BLaER1 treated with 17β-estradiol and CSF1 and Interleukin-3, amounts not matched to agents 10 nM and 100 nM (cell line): Measurements from ENCODE around the gene PWWP2A.

ENCODE experiments used
- H3K27ac ChIP-seq, 11 experiments: shearing (Covaris generic); formaldehyde crosslinking; 2 replicates each; pipeline ENCODE4 v1.8.1; 2022
- H3K27me3 ChIP-seq, 11 experiments: shearing (Covaris generic); formaldehyde crosslinking; 2 replicates each; pipeline ENCODE4 v1.8.1; 2022
- H3K36me3 ChIP-seq, 11 experiments: shearing (Covaris generic); formaldehyde crosslinking; 2 replicates each; pipeline ENCODE4 v1.8.1; 2022
- H3K4me1 ChIP-seq, 10 experiments: shearing (Covaris generic); formaldehyde crosslinking; 2 replicates each; pipeline ENCODE4 v1.8.1; 2022
- H3K4me2 ChIP-seq, 11 experiments: shearing (Covaris generic); formaldehyde crosslinking; 2 replicates each; pipeline ENCODE4 v1.8.1; 2022
- H3K4me3 ChIP-seq, 10 experiments: shearing (Covaris generic); formaldehyde crosslinking; 2 replicates each; pipeline ENCODE4 v1.8.1; 2022
- H3K9ac ChIP-seq, 11 experiments: shearing (Covaris generic); formaldehyde crosslinking; 2 replicates each; pipeline ENCODE4 v1.8.1; 2022
- H3K9me3 ChIP-seq, 11 experiments: shearing (Covaris generic); formaldehyde crosslinking; replicated peaks in 1 of 11; 2 replicates each; pipeline ENCODE4 v1.8.1; 2022
- H4K20me1 ChIP-seq, 11 experiments: shearing (Covaris generic); formaldehyde crosslinking; 2 replicates each; pipeline ENCODE4 v1.8.1; 2022
- Cebpa-rat ChIP-seq, 11 experiments: shearing (Covaris generic); IDR thresholded peaks; 2 replicates each; pipeline ENCODE4 v1.8.1; 2022

The PWWP2A gene

GRCh38 chr5:160116991-160117390, 2.3 kb downstream of the PWWP2A start:
- Histone ChIP-seq H3K9ac (peak overlapping the region in 4 of 11 experiments; percentile 52 to 98 (median 92); a peak in 4 of 22 replicates), H3K4me3 (peak overlapping the region in 8 of 10 experiments; percentile 85 to 99 (median 95); a peak in 13 of 20 replicates), H3K4me1 (peaks cover 12 to 61% (median 22%) of the 10 kb centered on the region in 10 experiments), H3K4me2 (peak overlapping the region; percentile 65 to 89 (median 87); a peak in 19 of 22 replicates), H3K36me3 (peaks cover 43 to 59% (median 57%) of the 10 kb centered on the region in 11 experiments), H4K20me1 (peaks cover 0 to 59% (median 18%) of the 10 kb centered on the region in 11 experiments; a peak in 16 of 22 replicates), H3K27me3 (no peaks in the 10 kb centered on the region), H3K9me3 (peaks cover 0 to 17% (median 8%) of the 10 kb centered on the region in 11 experiments; a peak in 17 of 22 replicates), H3K27ac (no peak overlapping the region)
- TF ChIP-seq Cebpa-rat (IDR thresholded peaks at IDR 0.05) = no peak

- peaks cover 42 to 96% (median 85%) of the 10 kb centered on the region in 11 experiments for H3K36me3 ChIP-seq
- H3K4me1 ChIP-seq = peaks cover 3 to 94% (median 36%) of the 10 kb centered on the region in 10 experiments; a peak in 18 of 20 replicates
- no peak overlapping the region for H3K4me3 ChIP-seq
- H3K27me3 ChIP-seq = no peaks in the 10 kb centered on the region
- H3K9me3 ChIP-seq = peaks cover 0 to 19% (median 15%) of the 10 kb centered on the region in 11 experiments; a peak in 17 of 22 replicates
- H3K27ac ChIP-seq = no peak overlapping the region
- peak overlapping the region in 3 of 11 experiments; percentile 18 to 59 (median 27); a peak in 5 of 22 replicates for H3K4me2 ChIP-seq
- H3K9ac ChIP-seq = no peak overlapping the region
- peaks cover 0 to 94% (median 24%) of the 10 kb centered on the region in 11 experiments; a peak in 13 of 22 replicates for H4K20me1 ChIP-seq
- no peak for TF ChIP-seq Cebpa-rat (IDR thresholded peaks at IDR 0.05)
Measured at GRCh38 chr5:160108124-160108523, 11.1 kb downstream of the PWWP2A start.

DNA sequence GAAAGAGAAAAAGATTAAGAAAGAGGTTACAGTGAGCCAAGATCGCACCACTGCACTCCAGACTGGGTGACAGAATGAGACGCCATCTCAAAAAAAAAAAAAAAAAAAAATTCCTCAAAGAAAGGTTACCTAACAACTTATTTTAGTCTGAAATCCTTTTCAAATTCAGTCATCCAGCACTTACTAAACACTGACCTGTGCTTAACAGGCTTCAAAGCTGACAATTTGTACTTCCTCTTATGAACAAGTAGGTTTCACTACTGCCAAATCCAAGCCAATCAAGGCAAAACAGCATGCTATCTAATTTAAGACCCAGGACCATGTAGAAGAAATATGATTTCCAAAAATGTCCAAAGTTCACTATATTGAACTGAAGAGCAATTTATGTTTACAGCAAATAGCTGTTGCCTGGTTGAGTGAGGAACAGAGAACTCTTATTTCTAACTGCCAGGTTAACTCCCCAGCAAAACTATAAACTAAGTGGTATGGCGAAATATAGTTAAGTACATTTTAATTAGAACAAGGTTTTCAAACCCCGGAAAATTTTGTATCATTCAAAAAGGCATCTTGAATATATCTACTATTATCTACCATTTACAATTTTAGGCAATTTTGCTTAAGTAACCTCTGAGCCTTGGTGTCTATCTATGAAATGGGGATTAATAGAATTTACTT, 13.4 kb downstream of the PWWP2A start:
- peak overlapping the region in 7 of 11 experiments; percentile 23 to 65 (median 41); a peak in 12 of 22 replicates for H3K4me2 ChIP-seq
- H3K9me3 ChIP-seq = no peaks in the 10 kb centered on the region
- peak overlapping the region in 3 of 11 experiments; percentile 25 to 48 (median 37); a peak in 5 of 22 replicates for H3K9ac ChIP-seq
- H3K4me1 ChIP-seq = peaks cover 3 to 97% (median 40%) of the 10 kb centered on the region in 10 experiments; a peak in 18 of 20 replicates
- H3K27ac ChIP-seq = peak overlapping the region in 5 of 11 experiments; percentile 7 to 61 (median 28); a peak in 7 of 22 replicates
- H3K4me3 ChIP-seq = no peak overlapping the region
- no peak for TF ChIP-seq Cebpa-rat (IDR thresholded peaks at IDR 0.05)
- H3K36me3 ChIP-seq = peaks cover 27 to 96% (median 81%) of the 10 kb centered on the region in 11 experiments; a peak in 21 of 22 replicates
- peaks cover 0 to 78% (median 23%) of the 10 kb centered on the region in 11 experiments; a peak in 12 of 22 replicates for H4K20me1 ChIP-seq
- no peaks in the 10 kb centered on the region for H3K27me3 ChIP-seq

DNA sequence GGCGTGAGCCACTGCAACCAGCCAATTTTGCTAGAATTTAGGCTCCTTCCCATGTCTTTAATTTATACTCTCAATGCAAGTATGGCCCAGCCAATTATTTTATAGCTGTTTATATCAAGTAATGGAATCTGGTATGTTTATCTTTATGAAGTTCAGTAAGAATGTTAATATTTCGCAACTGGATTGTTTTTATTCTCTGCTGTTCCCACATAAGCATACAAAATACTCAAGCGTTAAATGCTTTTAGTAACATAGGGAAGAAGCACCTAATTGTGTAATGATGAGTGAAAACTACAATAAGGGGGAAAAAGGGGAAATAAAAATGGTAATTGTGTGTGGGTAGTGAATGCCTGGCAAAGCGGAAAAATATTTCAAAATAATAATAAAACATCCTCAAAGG, 21.3 kb downstream of the PWWP2A start:
- H3K4me1 ChIP-seq = peaks cover 16 to 99% (median 63%) of the 10 kb centered on the region in 10 experiments
- peaks cover 0 to 6% (median 0%) of the 10 kb centered on the region in 11 experiments; a peak in 1 of 22 replicates for H3K9me3 ChIP-seq
- peak overlapping the region; percentile 38 to 88 (median 71) for H3K4me2 ChIP-seq
- peak in 5 of 11 experiments; percentile 29 to 83 (median 58); a peak in 6 of 22 replicates for TF ChIP-seq Cebpa-rat (IDR thresholded peaks at IDR 0.05)
- H3K36me3 ChIP-seq = peaks cover 27 to 89% (median 74%) of the 10 kb centered on the region in 11 experiments
- peak overlapping the region; percentile 51 to 88 (median 79) for H3K27ac ChIP-seq
- H3K4me3 ChIP-seq = no peak overlapping the region; a peak in 1 of 20 replicates
- H3K27me3 ChIP-seq = no peaks in the 10 kb centered on the region
- peaks cover 0 to 6% (median 0%) of the 10 kb centered on the region in 11 experiments; a peak in 4 of 22 replicates for H4K20me1 ChIP-seq
- peak overlapping the region in 10 of 11 experiments; percentile 13 to 72 (median 62); a peak in 17 of 22 replicates for H3K9ac ChIP-seq

DNA sequence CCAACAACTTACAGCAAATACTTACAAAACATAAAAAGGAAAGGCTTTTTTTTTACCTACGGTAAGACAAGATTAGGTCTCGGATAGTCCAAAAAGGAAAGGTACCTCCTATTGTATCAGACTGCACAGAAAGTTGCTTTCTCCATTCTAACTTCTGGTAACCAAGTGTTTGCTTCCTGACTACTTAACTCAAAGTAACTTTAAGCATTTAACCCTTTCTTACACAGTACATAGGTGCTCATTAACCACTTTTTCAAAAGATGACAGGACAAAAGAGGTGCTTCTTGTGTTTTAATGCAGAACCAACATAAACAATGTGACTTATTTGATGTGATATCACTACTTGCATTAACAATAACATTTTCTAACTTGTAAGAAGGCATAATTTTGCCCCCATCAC, 23.1 kb downstream of the PWWP2A start:
- Histone ChIP-seq H3K4me3 (no peak overlapping the region), H3K27ac (peak overlapping the region in 7 of 11 experiments; percentile 34 to 88 (median 79); a peak in 8 of 22 replicates), H3K4me1 (peaks cover 16 to 99% (median 65%) of the 10 kb centered on the region in 10 experiments), H3K9ac (no peak overlapping the region), H3K27me3 (no peaks in the 10 kb centered on the region), H3K9me3 (peaks cover 0 to 6% (median 0%) of the 10 kb centered on the region in 11 experiments; a peak in 1 of 22 replicates), H3K4me2 (peak overlapping the region in 5 of 11 experiments; percentile 70 to 88 (median 77); a peak in 10 of 22 replicates), H4K20me1 (peaks cover 0 to 4% (median 0%) of the 10 kb centered on the region in 11 experiments; a peak in 2 of 22 replicates), H3K36me3 (peaks cover 36 to 88% (median 76%) of the 10 kb centered on the region in 11 experiments)
- no peak for TF ChIP-seq Cebpa-rat (IDR thresholded peaks at IDR 0.05)

DNA sequence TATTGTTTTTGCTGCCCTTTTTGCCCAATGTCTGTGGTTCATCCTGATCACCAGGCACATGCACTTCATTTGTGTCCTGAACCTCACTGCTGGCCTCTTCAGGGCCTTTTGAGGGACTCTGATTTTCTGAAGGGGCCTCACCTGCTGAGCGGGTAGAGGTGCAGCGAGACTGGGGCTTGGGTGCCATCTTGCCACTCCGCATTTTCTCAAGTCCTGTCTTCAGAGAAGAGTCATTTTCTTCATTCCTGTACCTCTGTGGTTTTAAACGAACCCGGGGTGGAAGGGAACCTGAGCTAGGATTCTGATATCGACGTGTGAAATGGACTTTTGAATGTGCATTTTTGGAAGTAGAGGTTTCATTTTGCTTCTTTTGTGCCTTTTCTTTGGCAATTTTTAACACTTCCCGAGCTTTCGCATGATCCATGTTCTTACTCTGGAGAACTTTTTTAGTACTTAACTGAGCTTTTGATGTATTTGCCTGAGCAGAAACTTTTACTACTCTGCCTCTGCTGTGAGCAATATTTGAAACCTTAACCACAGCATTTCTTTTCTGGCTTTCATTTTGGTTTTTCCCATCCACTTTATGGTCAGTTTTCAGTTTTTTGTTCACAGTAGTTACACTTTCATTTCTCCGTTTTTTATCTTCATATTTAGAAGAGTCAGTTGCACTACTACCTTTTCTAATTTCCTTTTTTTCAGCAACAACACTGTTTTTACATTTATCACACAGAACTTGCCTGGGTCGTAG, 26.1 kb downstream of the PWWP2A start:
- H3K27me3 ChIP-seq = no peaks in the 10 kb centered on the region
- peak overlapping the region in 5 of 11 experiments; percentile 26 to 66 (median 51); a peak in 8 of 22 replicates for H3K27ac ChIP-seq
- peak overlapping the region in 3 of 11 experiments; percentile 0 to 22 (median 13); a peak in 2 of 22 replicates for H3K9ac ChIP-seq
- peaks cover 0 to 4% (median 0%) of the 10 kb centered on the region in 11 experiments; a peak in 2 of 22 replicates for H4K20me1 ChIP-seq
- H3K4me2 ChIP-seq = peak overlapping the region in 6 of 11 experiments; percentile 5 to 72 (median 62); a peak in 11 of 22 replicates
- TF ChIP-seq Cebpa-rat (IDR thresholded peaks at IDR 0.05) = no peak
- H3K4me3 ChIP-seq = peak overlapping the region in 1 of 10 experiments; percentile 2; a peak in 1 of 20 replicates
- peaks cover 20 to 61% (median 52%) of the 10 kb centered on the region in 11 experiments for H3K36me3 ChIP-seq
- H3K4me1 ChIP-seq = peaks cover 10 to 99% (median 68%) of the 10 kb centered on the region in 10 experiments
- H3K9me3 ChIP-seq = no peaks in the 10 kb centered on the region

DNA sequence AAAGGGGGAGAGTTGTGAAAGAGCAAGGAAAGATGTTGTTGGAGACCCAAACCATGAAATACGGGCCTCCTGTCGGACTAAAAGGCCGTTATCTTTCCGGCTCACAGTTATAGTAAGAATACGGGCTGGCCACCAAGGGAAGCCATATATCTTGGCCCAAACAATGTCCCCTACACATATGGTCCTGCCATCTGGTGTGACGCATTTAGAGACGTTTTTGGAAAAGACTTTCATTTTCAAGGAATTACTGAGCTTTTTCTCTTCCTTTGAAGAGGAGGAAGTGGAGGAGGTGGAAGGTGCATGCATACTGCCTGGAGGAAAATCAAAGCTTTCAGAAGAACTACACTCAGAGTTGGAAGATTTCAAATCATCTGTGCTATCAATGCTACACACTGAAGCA, 26.7 kb downstream of the PWWP2A start:
- peak overlapping the region in 4 of 11 experiments; percentile 26 to 66 (median 52); a peak in 8 of 22 replicates for H3K27ac ChIP-seq

DNA sequence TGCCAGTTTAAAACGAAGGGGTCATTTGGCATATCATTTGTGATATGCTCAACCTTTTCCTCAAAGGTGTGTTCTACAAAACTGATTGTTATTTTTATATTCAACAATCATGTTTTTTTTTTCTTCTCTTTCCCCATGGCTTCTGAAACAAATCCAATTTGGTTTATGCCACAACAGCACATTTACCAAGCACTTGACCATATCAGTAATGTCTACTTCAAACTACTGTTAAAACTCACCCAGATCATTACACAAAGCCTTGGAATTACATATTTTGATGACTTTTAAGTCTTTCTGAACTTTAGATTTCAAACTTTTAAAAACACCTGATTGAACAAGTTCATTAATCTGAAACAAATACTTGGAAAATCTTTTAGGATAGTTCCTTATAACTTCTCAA, 29.2 kb downstream of the PWWP2A start:
- H3K27me3 ChIP-seq = no peaks in the 10 kb centered on the region
- TF ChIP-seq Cebpa-rat (IDR thresholded peaks at IDR 0.05) = no peak
- peaks cover 20 to 54% (median 39%) of the 10 kb centered on the region in 11 experiments for H3K36me3 ChIP-seq
- H3K4me2 ChIP-seq = peak overlapping the region in 6 of 11 experiments; percentile 50 to 90 (median 82); a peak in 12 of 22 replicates
- H3K27ac ChIP-seq = peak overlapping the region in 7 of 11 experiments; percentile 26 to 70 (median 55); a peak in 10 of 22 replicates
- H3K4me1 ChIP-seq = peaks cover 0 to 84% (median 50%) of the 10 kb centered on the region in 10 experiments; a peak in 15 of 20 replicates
- peak overlapping the region in 2 of 11 experiments; percentile 32 to 54; a peak in 2 of 22 replicates for H3K9ac ChIP-seq
- no peaks in the 10 kb centered on the region for H4K20me1 ChIP-seq
- no peak overlapping the region for H3K4me3 ChIP-seq
- H3K9me3 ChIP-seq = no peaks in the 10 kb centered on the region

More for the DNA sequence above, 26.7 kb downstream of the PWWP2A start:
- peak overlapping the region in 1 of 10 experiments; percentile 2; a peak in 1 of 20 replicates for H3K4me3 ChIP-seq
- peaks cover 0 to 4% (median 0%) of the 10 kb centered on the region in 11 experiments; a peak in 2 of 22 replicates for H4K20me1 ChIP-seq
- H3K4me1 ChIP-seq = peaks cover 9 to 99% (median 68%) of the 10 kb centered on the region in 10 experiments; a peak in 18 of 20 replicates
- peaks cover 20 to 63% (median 52%) of the 10 kb centered on the region in 11 experiments for H3K36me3 ChIP-seq
- no peaks in the 10 kb centered on the region for H3K27me3 ChIP-seq
- no peak overlapping the region for H3K9ac ChIP-seq
- no peak for TF ChIP-seq Cebpa-rat (IDR thresholded peaks at IDR 0.05)
- peak overlapping the region in 5 of 11 experiments; percentile 58 to 72 (median 63); a peak in 10 of 22 replicates for H3K4me2 ChIP-seq
- H3K9me3 ChIP-seq = no peaks in the 10 kb centered on the region
